GM10266 (cell line): ENCODE results near the gene CCNY.
"Not testable (repeated sequence)": the region's sequence is repeated elsewhere in the genome, so short reads cannot be mapped to it uniquely, and the experiment has no call there.

Experiments
- DNase-seq: peaks from one replicate; pipeline ENCODE4 v3.0.0; 2012; ENCODE audit errors: extremely low spot score
- CTCF ChIP-seq: IDR thresholded peaks from 2 replicates; pipeline ENCODE4 v1.5.1; 2012; ENCODE audit warnings: mild to moderate bottlenecking, low read depth; ENCODE audit not compliant: control insufficient read depth, insufficient read depth; ENCODE audit errors: missing control alignments

The CCNY gene

DNA sequence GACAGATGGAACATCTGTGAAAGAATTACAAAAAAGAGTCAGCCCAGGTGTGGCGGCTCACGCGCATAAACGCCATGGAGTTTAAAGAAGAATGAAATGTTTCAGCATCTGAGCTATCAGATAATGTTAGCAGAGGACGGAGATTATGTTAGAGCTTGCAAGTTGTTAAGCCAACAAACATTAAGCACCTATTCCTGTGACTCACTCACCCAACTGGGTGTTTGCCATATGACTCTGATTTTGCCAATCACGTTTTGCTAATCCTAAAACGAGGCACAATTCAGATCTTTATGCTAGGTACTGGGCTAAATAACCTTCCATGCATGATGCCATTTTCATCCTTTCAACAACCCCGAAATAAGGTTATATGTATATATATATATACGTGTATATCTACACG, 29.0 kb upstream of the CCNY start:
- TF ChIP-seq CTCF, result no peak
- no peak for DNase-seq

- TF ChIP-seq CTCF, result no peak
- DNase-seq, result no peak
Measured at GRCh38 chr10:35308809-35309208, 27.5 kb upstream of the CCNY start.

DNA sequence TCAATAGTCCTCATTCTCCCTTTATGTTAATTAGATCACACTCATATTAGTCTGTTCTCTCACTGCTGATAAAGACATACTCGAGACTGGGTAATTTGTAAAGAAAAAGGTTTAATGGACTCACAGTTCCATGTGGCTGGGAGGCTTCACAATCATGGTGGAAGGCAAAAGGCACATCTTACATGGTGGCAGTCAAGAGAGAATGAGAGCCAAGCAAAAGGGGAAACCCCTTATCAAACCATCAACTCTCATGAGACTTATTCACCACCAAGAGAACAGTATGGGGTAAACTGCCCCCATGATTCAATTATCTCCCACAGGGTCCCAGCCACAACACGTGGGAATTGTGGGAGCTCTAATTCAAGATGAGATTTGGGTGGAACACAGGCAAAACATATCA, 22.2 kb upstream of the CCNY start:
- not testable (repeated sequence) for DNase-seq

- DNase-seq, result not testable (repeated sequence)
Measured at GRCh38 chr10:35315235-35315634, 21.1 kb upstream of the CCNY start.

DNA sequence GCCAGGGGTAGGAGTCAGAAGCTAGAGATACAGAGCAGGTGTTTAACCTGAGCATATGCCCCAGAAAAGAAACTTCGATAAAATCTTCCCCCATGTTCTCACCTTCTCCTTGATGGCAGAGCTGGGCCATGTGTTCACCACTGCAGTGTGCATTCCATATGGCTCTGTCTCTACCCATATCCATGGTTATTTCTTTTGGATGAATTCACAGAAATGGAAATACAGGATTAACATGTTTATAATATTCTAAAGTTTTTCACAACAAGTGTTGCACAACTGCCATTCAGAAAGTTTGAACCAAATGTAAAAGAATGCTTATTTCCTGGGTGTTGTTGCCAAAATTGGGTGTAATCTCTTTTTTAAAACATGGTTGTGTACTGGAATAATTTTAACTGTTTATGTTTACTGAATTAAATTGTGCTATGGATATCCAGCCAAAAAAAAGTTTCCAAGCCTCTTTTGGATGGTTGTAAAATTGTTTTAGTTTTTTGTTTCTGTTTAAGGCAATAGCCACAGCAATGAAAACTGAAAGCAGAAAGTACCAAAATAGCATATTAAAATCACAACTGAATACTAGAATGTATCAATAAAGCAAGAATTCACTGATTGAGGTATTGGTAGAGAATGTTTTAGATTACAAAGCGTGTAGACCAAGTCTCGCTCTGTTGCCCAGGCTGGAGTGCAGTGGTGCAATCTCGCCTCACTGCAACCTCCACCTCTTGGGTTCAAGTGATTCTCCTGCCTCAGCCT, 19.9 kb upstream of the CCNY start:
- no peak for DNase-seq
- no peak for TF ChIP-seq CTCF

GRCh38 chr10:35318551-35318950, 17.8 kb upstream of the CCNY start:
- DNase-seq, result no peak
- no peak for TF ChIP-seq CTCF

DNA sequence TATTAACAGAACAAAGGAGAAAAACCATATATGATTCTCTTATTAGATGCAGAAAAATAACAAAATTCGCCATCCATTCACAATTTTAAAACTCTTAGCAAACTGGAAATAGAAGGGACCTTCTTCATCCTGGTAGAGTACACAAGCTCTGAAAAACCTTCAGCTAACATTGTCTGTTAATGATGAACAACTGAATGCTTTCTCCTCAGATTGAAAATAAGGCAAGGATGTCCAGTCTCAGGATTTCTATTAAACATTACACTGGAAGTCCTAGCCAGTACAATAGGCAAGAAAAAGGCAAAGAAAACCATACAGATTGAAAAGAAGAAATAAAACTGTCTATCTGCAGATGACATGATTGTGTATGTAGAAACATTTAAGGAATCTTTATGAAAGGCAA, 16.0 kb upstream of the CCNY start:
- TF ChIP-seq CTCF, result no peak
- DNase-seq, result no peak

DNA sequence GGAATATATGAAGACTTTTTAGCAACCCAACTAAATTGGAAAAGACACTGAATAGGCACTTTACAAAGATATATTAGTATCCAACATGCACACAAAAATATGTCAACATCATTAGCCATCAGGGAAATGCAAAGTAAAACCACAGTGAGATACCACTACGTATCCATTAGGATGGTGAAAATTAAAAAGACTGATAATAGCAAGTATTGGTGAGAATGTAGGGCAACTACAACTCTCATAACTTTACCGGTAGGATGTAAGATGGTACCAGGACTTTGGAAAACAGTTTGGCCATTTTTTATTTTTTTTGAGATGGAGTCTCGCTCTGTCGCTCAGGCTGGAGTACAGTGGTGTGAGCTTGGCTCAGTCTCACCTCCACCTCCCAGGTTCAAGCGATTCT, 13.7 kb upstream of the CCNY start:
- no peak for TF ChIP-seq CTCF
- no peak for DNase-seq

DNA sequence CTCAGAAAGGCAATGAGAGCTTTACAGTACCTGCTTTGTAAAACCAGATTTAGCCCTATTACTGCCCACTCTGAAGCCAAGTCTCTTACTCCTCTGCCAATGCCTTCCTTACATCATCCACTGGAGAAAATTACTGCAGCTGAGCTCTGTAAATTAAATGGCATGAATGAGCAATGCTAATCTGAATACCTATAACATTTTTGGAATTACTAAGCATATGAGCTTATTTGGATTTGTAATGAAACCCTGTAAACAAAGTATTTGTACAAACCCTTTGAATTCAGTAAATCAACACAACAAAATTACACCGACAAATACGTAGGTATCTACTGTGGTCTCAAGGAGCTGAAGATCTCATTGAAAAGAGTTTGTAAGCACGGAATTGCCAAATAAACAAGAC, 12.1 kb upstream of the CCNY start:
- no peak for TF ChIP-seq CTCF
- DNase-seq, result no peak
